DMS114 treated with DMSO at 0.1 percent for 48 hours (cell line): Measurements from ENCODE around the gene ARMC8.

Experiments
- DNase-seq: peaks from one replicate; lab custom pipeline; 2025; ENCODE audit not compliant: unreplicated experiment; lab: John Stamatoyannopoulos, UW

Gene ARMC8

DNA sequence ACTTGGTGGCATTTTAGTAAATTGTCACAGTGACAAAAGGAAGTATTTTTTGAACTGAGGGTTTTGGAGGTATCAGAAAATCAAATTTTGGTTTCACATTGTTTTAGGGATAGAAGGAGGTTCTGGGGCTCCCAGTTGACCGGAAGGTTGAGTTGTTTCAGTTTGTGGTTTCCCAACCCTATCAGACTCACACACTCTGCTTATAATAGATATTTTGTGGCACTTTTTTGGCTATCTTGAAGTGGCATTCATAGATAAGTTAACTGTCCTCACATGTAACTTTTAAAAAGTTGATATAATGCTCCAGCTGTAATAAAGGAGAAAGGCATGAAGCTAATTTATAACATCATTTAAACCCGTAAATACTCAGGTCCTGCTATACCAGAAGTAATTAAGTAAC, 12.8 kb downstream of the ARMC8 start:
- no peak for DNase-seq

DNA sequence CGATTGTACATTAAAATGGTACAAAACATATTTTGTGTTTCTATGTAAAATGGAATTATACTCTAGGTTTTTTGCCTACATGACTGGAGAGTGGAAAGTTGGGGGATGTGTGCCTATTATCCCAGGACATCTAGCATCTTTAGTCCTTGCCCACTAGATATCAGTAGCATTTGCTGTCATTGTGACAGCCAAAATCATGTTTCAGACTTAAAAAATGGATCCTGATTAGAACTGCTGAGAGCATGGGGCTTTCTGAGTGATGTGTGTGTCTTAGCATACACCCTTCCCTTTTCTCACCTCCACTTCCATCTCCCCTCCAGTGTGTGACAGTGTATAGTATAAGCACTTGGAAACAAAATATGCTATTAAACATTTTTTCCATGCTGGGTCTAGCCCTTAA, 13.3 kb downstream of the ARMC8 start:
- no peak for DNase-seq

DNA sequence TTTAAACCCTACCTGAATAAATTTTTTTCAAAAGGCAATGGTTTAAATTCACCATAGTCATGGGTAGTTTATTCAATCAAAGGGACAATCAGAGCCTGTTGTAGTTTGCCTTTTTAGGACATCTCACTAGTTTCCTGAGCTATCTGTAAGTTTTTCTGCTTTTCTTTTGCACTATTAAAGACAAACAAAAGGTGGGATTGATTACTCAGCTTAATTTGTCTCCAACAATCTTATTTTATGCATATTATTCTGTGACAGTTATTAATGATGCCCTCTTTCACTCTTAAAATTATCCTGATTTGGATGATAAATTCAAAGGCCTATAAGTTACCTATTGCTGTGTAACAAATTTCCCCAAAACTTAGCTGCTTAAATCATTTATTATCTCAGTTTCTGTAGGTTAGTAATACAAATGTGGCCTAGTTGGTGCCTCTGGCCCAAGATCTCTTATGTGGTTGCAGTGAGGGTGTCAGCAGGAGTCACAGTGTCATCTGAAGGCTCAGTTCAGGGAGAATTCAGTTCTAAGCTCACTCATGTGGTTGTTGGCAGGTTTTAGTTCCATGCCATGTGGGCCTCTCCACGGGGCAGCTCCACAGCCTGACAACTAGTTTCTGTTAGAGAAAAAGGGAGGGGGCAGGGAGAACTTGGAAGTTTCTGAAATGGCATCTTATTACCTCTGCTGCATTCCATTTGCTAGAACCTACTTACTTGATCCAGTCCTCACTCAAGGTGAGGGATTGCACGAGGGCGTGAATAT, 16.0 kb downstream of the ARMC8 start:
- DNase-seq, result no peak

DNA sequence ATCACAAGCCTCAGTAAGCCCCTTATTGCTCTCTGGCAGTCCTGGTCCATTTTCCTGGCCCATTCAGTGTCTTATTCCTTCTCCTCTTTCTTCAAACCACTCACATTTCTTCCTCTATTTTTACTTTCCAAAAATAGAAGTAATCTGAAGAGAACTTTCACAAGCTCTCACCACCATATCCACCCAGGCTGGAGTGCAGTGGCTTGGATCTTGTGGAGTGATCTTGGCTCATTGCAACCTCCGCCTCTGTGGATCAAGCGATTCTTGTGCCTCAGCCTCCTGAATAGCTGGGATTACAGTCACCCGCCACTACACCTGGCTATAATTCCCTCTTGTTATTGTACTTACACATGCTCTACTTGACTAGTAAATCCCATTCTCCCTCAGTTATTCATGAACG, 16.8 kb downstream of the ARMC8 start:
- DNase-seq, result no peak

DNA sequence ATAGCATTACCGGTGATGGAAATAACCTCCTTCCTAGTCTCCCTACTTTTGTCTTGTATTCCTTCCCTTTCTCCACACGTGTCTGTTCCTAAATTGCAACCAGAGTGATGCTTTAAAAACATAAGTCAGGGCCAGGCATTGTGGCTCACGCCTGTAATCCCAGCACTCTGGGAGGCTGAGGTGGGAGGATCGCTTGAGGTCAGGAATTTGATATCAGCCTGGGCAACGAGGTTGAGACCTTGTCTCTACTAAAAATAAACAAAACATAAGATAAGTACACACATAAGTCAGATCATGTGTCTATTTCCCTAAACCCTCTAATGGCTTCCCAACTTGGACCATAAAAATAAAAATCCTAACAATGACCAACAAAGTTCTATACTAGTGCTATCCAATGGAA, 18.4 kb downstream of the ARMC8 start:
- no peak for DNase-seq

DNA sequence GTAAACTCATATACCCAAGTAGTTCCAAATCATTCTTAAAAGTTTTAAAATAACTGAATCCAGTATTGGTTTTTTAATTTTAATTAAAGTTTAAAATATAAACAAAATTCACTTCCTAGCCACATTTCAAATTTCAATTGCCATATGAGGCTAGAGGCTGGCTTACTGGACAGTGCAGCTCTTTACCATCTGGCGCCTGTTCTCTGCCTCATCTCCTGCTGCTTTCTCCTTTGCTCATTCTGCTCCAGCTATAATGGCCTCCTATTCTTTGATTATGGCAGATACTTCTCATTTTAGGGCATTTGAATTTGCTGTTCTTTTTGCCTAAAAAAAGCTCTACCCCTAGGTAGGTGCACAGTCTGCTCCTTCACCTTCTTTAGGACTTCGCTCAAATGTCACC, 19.1 kb downstream of the ARMC8 start:
- DNase-seq, result no peak

DNA sequence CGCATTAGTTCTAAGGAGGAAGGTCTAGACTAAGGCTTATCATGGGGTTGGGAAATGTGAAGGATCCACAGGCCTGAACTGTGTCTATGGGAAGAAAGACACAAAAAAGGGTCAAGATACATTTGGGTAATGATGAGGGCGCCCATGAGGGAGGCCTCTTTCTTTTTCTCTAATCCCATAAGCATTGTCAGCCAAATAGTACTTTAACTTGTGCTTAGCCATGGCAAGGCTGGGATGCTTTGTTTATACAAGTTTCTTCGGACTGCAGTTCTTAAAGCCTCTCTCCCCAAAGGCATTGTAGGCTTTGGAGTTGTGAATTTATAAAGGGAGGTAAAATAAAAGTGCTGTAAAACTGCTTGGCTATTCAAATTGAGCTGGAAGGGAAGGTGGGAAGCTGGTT, 23.4 kb downstream of the ARMC8 start:
- DNase-seq, result no peak

DNA sequence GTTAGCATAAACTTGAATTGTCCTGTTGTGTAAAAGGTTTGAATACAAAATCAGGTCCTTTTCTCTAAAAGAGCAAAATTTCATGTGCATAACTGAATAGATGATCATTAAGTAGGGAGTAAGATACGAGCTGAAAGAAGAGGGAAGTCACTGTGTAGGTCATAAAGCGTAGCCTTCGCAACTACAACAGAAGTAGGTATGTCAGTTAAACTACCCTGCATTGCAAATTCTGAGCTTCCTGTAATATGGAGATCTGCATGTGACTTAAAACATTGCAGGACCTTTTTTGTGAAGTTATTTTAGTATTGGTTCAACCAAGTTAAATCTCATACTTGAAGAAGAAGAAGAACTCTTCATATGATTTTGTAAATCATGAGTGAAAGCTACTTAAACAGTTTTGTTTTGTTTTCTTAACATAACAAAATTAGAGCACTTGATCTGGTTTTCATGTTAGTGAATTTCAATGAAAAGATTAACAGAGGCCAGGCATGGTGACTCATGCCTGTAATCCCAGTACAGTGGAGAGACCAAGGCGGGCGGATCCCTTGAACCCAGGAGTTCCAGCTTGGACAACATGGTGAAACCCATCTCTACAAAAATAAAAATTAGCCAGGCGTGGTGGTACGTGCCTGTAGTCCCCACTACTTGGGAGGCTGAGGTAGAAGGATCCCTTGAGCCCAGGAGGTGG, 26.4 kb downstream of the ARMC8 start:
- DNase-seq, result no peak

DNA sequence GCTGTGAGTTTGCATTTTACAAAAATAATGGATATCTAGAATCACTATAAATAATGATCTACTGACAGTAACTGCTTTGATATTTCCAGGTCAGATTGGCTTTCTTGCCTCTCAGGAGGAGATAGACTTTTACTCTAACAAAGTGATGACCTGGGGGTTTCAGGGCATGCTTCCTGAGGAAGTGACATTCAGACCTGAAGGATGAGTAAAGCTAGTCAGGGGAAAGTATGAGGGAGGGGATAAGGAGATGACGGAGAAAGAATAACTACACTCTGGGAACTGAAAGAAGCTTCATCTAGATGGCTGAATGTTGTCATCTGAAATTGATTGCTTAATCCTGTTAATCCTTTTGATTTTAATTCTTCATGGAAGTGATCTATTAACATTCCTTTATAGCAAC, 32.2 kb downstream of the ARMC8 start:
- no peak for DNase-seq

DNA sequence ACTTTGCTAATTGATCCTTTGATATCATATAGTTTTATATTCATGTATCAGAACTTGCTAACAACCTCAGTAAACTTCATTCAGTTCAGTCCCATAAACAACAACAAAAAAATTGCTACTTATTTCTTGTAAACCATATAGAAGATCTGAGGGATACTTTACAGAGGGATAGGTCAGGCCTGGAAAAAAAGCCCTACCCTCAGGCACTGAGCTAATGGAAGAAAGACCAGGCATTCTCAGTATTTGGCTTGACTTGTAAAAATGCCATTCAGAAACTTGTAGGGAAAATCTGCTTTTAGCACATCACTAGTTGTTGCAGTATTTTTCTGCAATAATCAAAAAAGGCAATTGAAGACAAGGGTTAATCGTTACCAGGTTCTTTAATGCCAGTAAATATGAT, 33.1 kb downstream of the ARMC8 start:
- no peak for DNase-seq

DNA sequence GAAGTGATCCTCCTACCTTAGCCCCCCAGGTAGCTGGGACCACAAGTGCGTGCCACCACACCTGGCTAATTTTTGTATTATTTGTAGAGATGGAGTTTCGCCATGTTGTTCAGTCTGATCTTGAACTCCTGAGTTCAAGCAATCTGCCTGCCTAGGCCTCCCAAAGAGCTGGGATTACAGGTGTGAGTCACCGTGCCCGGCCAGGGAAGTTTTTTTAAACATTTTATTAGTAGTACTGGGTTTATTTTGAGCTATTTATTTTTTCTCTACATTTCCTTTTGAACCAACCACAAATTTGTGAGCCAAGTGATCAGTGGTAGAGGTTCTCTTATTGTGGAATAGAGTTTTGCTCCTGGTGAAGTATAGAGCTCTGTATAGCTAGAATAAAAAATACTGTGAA, 33.7 kb downstream of the ARMC8 start:
- DNase-seq, result no peak

DNA sequence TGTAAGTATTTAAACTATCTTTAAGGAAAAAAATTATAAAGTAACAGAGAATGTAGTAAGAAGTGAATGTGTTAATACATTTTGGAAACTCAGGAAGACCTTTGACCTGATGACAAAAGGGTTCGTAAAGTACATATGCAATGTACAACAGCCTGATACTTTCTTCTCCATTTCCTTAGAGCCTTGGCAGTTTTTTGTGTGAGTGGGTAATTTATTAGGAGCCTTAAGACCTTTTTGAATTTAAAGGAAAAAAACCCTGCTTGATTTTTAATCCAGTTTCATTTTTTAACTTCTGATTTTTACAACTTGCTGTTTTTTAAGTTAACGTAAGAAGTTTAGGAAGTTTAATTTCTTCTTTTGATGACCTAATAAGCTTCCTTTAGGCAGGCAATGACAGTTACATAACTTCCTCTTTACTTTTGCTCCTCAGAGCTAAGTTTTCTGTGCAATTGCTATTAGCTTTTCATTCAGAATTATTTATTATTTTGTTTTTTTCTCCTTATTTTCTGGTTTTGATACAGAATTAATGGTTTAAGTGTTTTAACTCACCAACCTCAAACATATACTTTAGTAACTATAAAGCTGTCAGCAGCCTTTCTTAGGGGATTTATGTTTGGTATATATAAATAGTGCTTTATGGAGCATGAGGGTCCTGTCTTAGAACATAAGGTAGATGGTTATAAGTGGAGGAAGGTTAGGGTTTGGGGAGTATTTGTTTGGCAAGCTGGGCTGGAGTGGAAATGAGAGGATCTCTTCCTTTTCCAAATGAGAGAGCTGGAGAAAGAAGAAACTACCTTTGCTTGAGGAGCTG, 35.2 kb downstream of the ARMC8 start:
- no peak for DNase-seq

DNA sequence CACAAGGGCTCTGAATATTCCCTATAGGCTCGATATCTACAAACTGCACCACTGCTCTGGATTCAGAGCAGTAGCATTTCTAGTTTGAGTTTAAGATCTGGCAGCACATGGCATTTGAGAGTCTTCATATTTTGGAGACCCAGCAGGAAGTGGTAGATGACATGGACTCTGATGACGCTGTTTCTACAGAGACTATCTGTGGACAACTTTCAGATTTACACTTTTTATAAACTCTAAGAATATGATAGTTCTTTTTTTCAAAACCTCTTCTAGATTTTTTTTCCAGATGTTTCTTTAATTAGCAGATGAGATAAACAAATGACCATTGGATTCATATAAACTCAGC, 35.8 kb downstream of the ARMC8 start:
- no peak for DNase-seq

DNA sequence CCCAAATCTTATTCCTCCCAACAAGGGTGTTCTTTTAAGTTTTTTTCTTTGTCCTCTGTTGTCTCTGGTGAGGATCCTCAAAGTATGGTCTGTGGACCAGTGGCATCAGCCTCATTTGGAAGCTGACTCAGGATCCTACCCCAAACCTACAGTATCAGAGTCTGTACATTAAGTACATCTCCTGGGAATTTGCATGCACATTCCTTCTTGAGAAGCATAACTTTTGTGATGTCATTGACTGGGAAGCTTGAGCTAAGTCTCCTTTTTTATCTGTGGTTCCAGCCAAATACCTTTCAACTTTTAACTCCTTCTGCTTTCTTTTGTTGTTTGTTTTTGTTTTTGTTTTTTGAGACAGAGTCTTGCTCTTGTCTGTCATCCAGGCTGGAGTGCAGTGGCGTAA, 40.5 kb downstream of the ARMC8 start:
- no peak for DNase-seq

DNA sequence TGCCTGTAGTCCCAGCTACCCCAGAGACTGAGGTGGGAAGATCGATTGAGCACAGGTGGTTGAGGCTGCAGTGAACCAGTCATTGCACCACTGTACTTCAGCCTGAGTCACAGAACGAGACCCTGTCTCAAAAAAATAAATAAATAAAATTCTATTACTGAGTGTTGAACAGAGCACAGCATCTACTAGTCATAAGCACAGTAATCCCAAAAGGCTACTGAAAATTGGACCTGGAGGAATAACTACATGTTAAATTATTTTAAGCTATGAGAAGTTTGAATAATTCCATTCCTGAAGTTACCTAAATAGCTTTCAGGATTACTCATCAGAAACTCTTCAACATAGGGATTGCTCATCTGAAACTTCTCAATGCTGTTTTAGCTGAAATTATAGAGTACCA, 43.4 kb downstream of the ARMC8 start:
- no peak for DNase-seq

DNA sequence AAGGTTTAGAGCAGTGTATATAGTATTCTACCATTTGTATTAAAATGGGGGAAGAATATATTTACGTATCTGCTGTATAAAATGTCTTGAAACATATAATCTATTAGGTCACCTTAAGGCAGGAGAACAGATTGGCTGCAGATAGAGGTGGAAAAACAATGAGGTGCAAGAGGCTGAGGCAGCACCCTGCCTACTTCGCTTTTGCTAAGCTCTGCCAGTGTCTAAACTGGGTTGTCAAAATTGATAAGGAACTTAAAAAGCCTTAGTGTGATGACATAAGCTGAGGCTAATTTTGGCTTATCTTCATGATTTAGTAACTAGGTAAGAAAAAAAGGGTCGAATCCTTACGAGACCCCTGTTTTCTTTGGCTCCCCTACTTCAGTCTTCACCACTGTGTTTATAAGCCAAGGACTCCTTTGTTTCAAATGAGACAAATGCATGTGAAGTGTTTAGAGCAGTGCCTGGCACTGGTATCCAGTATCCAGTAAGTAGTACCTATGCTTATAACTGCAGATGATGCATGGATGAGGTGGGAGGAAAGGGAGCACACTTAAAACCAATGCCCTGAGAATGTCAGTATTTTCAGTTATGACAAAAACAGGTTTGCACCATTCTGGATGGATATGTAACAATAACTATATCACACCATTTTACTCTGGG, 45.7 kb downstream of the ARMC8 start:
- DNase-seq, result no peak

DNA sequence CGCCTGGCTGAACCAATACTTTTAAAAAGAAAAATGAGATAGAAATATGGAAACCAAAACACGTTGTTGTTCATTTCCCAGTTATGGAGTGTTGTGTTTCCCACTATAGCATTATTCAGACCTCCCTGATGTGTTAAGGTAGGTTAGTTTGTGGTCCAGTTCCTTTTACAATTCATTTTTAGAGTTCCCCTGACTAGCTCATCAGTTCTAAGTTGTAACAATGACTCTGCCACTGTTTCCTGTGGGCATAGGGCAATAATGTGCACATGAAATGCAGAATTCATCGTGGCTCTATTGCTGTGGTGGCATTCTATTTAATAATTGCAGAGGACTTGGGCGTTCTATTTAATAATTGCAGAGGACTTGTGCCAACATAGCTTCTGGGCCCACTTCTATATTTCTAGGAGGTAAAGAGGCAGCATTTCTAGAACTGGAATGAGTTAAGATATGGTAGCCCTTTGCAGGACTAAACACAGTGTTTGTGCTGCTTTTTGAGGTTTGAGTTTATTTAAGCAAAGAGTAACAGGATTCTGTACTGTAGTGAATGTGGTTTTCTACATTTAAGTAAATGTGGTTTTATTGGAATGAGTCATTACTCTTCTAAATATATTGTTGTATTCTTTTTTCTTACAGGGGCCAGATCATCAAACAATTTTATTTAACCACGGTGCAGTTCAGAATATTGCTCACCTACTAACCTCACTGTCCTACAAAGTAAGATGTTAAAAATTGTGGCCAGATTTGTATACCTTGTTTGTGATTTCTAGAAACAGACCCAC, 47.5 kb downstream of the ARMC8 start:
- DNase-seq, result no peak

DNA sequence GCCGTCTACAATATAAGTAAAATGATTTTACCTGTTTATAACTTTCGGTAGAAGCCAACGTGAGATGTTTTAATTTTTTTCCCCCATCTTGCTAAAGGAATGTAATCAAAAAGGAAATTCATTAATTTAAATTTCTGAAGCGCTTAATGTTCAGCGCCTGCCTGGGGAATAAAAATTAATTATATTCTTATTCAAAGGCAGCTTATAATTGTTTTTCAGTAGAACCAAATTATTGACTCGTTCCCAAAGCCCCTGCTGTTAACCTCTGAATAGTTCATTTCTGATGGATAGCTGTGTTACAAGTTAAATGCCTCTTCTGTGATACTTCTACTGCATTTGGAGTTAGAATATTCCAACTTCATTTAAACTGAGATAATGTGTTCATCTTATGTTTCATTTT, 51.6 kb downstream of the ARMC8 start:
- no peak for DNase-seq

DNA sequence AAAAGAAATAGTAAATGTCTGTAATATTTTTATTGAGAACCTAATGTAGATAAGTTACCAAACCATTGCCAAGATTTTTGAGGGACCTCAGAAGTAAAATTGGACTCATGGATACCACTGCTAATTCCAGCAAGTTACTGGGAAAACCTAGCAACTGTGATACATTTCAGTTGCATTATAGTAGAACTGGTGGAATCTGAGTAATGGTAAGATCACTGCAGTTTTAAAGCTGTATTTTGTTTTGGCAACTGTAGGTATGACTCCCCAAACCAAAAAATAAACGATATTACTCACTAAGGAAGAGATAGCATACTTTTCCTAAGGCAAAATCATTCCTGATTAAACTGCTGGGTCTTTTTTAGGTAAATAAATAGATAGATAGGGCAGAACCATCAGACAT, 54.0 kb downstream of the ARMC8 start:
- DNase-seq, result no peak

DNA sequence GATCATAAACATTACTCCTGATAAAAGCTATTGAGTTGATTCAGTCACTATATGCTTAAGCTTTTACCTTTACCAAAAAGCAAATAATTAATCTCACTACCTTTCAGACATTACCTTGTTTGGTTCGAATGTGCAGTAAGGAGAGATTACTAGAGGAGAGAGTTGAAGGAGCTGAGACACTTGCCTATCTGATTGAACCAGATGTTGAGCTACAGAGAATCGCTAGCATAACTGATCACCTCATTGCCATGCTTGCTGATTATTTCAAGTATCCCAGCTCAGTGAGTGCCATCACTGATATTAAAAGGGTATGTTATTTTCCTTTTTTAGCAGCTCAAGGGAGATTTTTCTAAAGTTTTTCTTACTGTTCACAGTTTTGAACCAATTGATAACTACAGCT, 54.6 kb downstream of the ARMC8 start:
- DNase-seq, result no peak

DNA sequence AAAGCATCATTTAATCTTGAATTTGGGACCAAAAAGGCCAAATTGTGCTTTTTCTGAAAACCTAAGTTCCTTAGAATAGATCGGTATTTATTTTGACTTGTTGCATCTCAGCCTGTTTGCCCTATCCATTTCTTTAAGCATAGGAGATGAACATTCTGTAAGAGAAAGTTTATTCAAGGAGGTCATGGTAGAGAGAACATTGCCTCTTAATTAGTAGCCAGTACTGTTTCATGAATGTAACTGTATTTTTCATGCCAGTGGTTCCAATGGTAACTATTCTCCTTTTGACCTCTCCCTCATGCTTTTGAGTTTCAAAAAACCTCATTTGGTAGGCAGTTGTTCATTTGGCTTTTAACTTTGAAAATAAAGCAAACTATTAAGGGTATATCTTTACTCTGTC, 55.4 kb downstream of the ARMC8 start:
- DNase-seq, result no peak
